ENCODE data around the gene KCNMB2.

GRCh38 chr3:178625053-178625600 lies 88.9 kb downstream of the KCNMB2 start:
- TF ChIP-seq CTCF (conservative IDR thresholded peaks at IDR 0.05; ENCODE audit: low read depth, low read length), result no peak
- no peak for TF ChIP-seq EZH2 (IDR thresholded peaks at IDR 0.05; ENCODE audit: borderline replicate concordance, low read depth, low read length, poor library complexity, severe bottlenecking)
